OCI-LY7 (cell line): ENCODE results near the gene ERVFRD-1. TPM values are rescaled to one million over a fixed set of nuclear protein-coding genes. Genes with fewer than 3 reads are reported as not detected.

Experiments used
- BruUV-seq: library from RNA; stranded (reverse); fragments of 400-500 nt; replicated peaks from 2 replicates; lab custom pipeline; 2021; lab: Mats Ljungman, UMichigan
- CTCF ChIA-PET: fragments of 300-600 bp; sonication (Branson Sonifier 250); formaldehyde crosslinking; loops from one replicate; lab custom pipeline; 2022; ENCODE audit warnings: antibody characterized with exemption; ENCODE audit not compliant: unreplicated experiment; lab: Charles Lee
- POLR2A ChIA-PET: fragments of 300-600 bp; sonication (Branson Sonifier 250); formaldehyde crosslinking; loops from one replicate; lab custom pipeline; 2022; ENCODE audit warnings: antibody characterized with exemption; lab: Charles Lee
- DNase-seq: peaks from one replicate; pipeline ENCODE4 v3.0.0-alpha.2; 2015; ENCODE audit warnings: low spot score
- H2AFZ ChIP-seq: fragments of 200-600 bp; sonication (generic), shearing (Covaris generic); 2 replicates; pipeline ENCODE4 v1.6.1; 2014; ENCODE audit warnings: mild to moderate bottlenecking, antibody characterized with exemption, low read length, moderate library complexity
- H3K27ac ChIP-seq: fragments of 200-600 bp; sonication (generic); 2 replicates; pipeline ENCODE4 v1.5.1; 2014; ENCODE audit warnings: mixed run types, low read depth, mild to moderate bottlenecking, moderate library complexity, low read length, inconsistent platforms; ENCODE audit not compliant: poor library complexity, severe bottlenecking
- H3K36me3 ChIP-seq: fragments of 200-600 bp; sonication (generic); 2 replicates; pipeline ENCODE4 v1.6.1; 2014; ENCODE audit warnings: mild to moderate bottlenecking, antibody characterized with exemption, low read length, moderate library complexity, mixed read lengths; ENCODE audit not compliant: insufficient read depth
- H3K4me1 ChIP-seq: fragments of 200-600 bp; sonication (generic); 2 replicates; pipeline ENCODE4 v1.5.1; 2014; ENCODE audit warnings: mild to moderate bottlenecking, low read length; ENCODE audit not compliant: insufficient read depth, poor library complexity, severe bottlenecking
- H3K4me2 ChIP-seq: fragments of 200-600 bp; sonication (generic); 2 replicates; pipeline ENCODE4 v1.6.1; 2014; ENCODE audit warnings: mild to moderate bottlenecking, low read length
- H3K4me3 ChIP-seq: fragments of 200-600 bp; sonication (generic); 2 replicates; pipeline ENCODE4 v1.5.1; 2014; ENCODE audit warnings: mild to moderate bottlenecking, low read depth, low read length; ENCODE audit not compliant: poor library complexity, severe bottlenecking
- H3K79me2 ChIP-seq: fragments of 200-600 bp; sonication (generic); 2 replicates; pipeline ENCODE4 v1.6.1; 2016; ENCODE audit warnings: low read depth, mild to moderate bottlenecking, low read length, moderate library complexity, mixed read lengths; ENCODE audit not compliant: insufficient read depth
- H3K9me2 ChIP-seq: fragments of 200-600 bp; sonication (generic); 2 replicates; pipeline ENCODE4 v1.6.1; 2016; ENCODE audit warnings: mild to moderate bottlenecking, low read length, mixed read lengths; ENCODE audit not compliant: insufficient read depth
- H3K9me3 ChIP-seq: fragments of 200-600 bp; sonication (generic); 2 replicates; pipeline ENCODE4 v1.6.1; 2014; ENCODE audit warnings: mild to moderate bottlenecking, mixed run types, low read length, mixed read lengths
- H4K20me1 ChIP-seq: fragments of 200-600 bp; sonication (generic); 2 replicates; pipeline ENCODE4 v1.6.1; 2014; ENCODE audit warnings: mild to moderate bottlenecking, antibody characterized with exemption, low read length, moderate library complexity, mixed read lengths; ENCODE audit not compliant: insufficient read depth
- EZH2phosphoT487 ChIP-seq: fragments of 200-600 bp; sonication (generic); IDR thresholded peaks from 2 replicates; pipeline ENCODE4 v1.6.1; 2018; ENCODE audit warnings: low read depth, borderline replicate concordance, mild to moderate bottlenecking, mixed run types, antibody characterized with exemption, low read length, moderate library complexity, mixed read lengths
- intact Hi-C: fragments of 100-400 bp; cut with micrococcal nuclease; formaldehyde crosslinking; loops from one replicate; pipeline ENCODE4 v1.10.0; 2022; ENCODE audit not compliant: unreplicated experiment
- total RNA-seq, 2 experiments: library from RNA; depleted of rRNA in 1 of 2; stranded (reverse); fragments of >200 nt in 1 of 2; shearing (Covaris generic) in 1 of 2; gene quantifications; 2 replicates each; pipeline ENCODE4 v1.2.3, GENCODE V29; 2014 to 2022
- TF ChIP-seq, protein P1 (sequence below): fragments of 200-600 bp; sonication (generic); conservative IDR thresholded peaks from 2 replicates; pipeline ENCODE4 v1.5.1; 2014; ENCODE audit warnings: mild to moderate bottlenecking, antibody characterized with exemption, low read length, moderate library complexity, mixed read lengths

Gene ERVFRD-1
- total RNA-seq, 2 experiments from 2014 or later = not detected

DNA sequence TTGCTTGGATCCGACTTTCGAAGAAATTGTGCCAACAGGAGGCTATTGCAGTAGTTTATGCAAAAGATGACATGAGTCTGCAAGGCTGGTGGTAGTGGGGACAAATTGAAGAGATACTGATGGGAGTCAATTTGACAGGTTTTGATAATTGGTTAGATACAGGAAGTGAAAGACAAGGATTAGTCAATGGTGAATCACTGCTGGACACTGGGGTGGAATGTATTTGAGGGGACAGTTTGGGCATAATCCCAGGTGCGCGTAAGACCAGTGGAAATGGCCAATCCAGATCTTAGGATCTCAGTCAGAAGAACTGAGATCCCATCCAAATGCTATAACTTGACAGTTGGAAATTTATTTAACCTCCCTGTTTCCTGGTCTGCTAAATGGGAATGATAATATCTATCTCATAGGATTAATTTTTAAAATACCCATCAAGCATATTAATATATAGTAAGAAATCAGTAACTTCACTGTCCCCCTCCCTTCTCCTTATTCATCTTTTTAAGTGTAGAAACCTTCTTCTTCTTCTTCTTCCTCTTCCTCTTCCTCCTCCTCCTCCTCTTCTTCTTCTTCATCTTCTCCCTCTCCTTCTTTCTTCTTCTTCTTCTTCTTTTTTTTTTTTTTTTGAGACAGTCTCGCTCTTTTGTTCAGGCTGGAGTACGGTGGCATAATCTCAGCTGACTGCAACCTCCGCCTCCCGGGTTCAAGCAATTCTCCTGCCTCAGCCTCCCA, 30.9 kb upstream of the ERVFRD-1 start:
- Histone ChIP-seq H3K4me3 (no peak overlapping the region), H3K9me2 (no peaks in the 10 kb centered on the region), H2AFZ (no peak overlapping the region), H3K9me3 (no peaks in the 10 kb centered on the region), H3K36me3 (peaks cover 3% of the 10 kb centered on the region; the same call in 1 of the 2 replicates), H3K79me2 (no peaks in the 10 kb centered on the region), H3K4me2 (no peak overlapping the region), H3K4me1 (no peaks in the 10 kb centered on the region), H4K20me1 (peaks cover 2% of the 10 kb centered on the region; the same call in 1 of the 2 replicates), H3K27ac (no peak overlapping the region)
- CTCF ChIA-PET = no interaction called here
- no TSS peak for BruUV-seq
- no peak for DNase-seq
- POLR2A ChIA-PET = interaction anchor here (1.0 to 1.8 kb wide), 2 partner anchors 15 to 354 kb away, joined by 4 to 6 read pairs; no protein-coding TSS in a partner anchor
- intact Hi-C loops = loop anchor here (5.0 kb wide), 1 partner anchor 190 kb away; no protein-coding TSS in a partner anchor
- no peak for TF ChIP-seq EZH2phosphoT487
- TF ChIP-seq, protein P1, sequence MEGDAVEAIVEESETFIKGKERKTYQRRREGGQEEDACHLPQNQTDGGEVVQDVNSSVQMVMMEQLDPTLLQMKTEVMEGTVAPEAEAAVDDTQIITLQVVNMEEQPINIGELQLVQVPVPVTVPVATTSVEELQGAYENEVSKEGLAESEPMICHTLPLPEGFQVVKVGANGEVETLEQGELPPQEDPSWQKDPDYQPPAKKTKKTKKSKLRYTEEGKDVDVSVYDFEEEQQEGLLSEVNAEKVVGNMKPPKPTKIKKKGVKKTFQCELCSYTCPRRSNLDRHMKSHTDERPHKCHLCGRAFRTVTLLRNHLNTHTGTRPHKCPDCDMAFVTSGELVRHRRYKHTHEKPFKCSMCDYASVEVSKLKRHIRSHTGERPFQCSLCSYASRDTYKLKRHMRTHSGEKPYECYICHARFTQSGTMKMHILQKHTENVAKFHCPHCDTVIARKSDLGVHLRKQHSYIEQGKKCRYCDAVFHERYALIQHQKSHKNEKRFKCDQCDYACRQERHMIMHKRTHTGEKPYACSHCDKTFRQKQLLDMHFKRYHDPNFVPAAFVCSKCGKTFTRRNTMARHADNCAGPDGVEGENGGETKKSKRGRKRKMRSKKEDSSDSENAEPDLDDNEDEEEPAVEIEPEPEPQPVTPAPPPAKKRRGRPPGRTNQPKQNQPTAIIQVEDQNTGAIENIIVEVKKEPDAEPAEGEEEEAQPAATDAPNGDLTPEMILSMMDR = no peak

DNA sequence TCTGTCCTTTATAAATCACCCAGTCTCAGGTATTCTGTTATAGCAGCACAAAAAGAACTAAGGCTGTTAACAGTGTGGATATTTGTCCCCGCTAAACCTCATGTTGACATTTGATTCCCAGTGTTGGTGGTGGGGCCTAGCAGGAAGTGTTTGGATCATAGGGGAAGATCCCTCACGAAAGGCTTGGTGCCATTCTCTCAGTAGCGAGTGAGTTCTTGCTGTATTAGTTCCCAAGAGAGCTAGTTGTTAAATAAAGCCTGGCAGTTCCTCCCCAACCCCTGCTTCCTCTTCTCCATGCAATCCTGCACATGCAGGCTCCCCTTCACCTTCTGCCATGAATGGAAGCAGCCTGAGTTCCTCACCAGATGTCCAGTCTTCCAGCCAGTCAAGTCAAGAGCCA, 29.8 kb upstream of the ERVFRD-1 start:
- no peaks in the 10 kb centered on the region for H3K79me2 ChIP-seq
- TF ChIP-seq EZH2phosphoT487 = no peak
- TF ChIP-seq, protein P1 = no peak

GRCh38 chr6:11140056-11140455, 28.5 kb upstream of the ERVFRD-1 start:
- CTCF ChIA-PET = no interaction called here
- no peak for TF ChIP-seq EZH2phosphoT487
- TF ChIP-seq, protein P1 = no peak
- H3K4me2 ChIP-seq = no peak overlapping the region

More for the DNA sequence above, 29.8 kb upstream of the ERVFRD-1 start:
- Histone ChIP-seq H3K4me2 (no peak overlapping the region), H3K4me1 (no peaks in the 10 kb centered on the region), H3K9me2 (no peaks in the 10 kb centered on the region), H3K36me3 (peaks cover 14% of the 10 kb centered on the region; the same call in 1 of the 2 replicates), H2AFZ (no peak overlapping the region), H3K9me3 (no peaks in the 10 kb centered on the region), H3K27ac (no peak overlapping the region), H3K4me3 (no peak overlapping the region), H4K20me1 (peaks cover 4% of the 10 kb centered on the region; the same call in 1 of the 2 replicates)
- intact Hi-C loops = loop anchor here (5.0 kb wide), 1 partner anchor 189 kb away; no protein-coding TSS in a partner anchor
- CTCF ChIA-PET = no interaction called here
- DNase-seq = no peak
- no TSS peak for BruUV-seq
- POLR2A ChIA-PET = no interaction called here

More at GRCh38 chr6:11140056-11140455, 28.5 kb upstream of the ERVFRD-1 start:
- Histone ChIP-seq H4K20me1 (peaks cover 4% of the 10 kb centered on the region; the same call in 1 of the 2 replicates), H3K4me1 (no peaks in the 10 kb centered on the region), H3K9me3 (no peaks in the 10 kb centered on the region), H3K4me3 (no peak overlapping the region), H3K79me2 (no peaks in the 10 kb centered on the region), H3K36me3 (peaks cover 26% of the 10 kb centered on the region), H2AFZ (no peak overlapping the region), H3K9me2 (no peaks in the 10 kb centered on the region), H3K27ac (no peak overlapping the region)
- POLR2A ChIA-PET = interaction anchor here (0.7 kb wide), 1 partner anchor 15 kb away, joined by 3 read pairs; no protein-coding TSS in a partner anchor
- intact Hi-C loops = loop anchor here (5.0 kb wide), 1 partner anchor 188 kb away; no protein-coding TSS in a partner anchor
- DNase-seq = no peak
- BruUV-seq = no TSS peak
